Measurements from ENCODE around the gene EGFL7. TPM values are rescaled to one million over a fixed set of nuclear protein-coding genes. Genes with fewer than 3 reads are reported as not detected.
A peak's percentile ranks its signal among the peaks of the same experiment; 100 is the strongest.

EGFL7 gene
- total and polyA plus RNA-seq, 4 donors, result 128 to 379 (median 226) TPM

- no peak for TF ChIP-seq CTCF (IDR thresholded peaks at IDR 0.05; ENCODE audit: control extremely low read depth, extremely low read depth)
- H3K9ac ChIP-seq (ENCODE audit: insufficient read depth in 1 of 2, low read length in 2 of 2), result no peak overlapping the region
- 85 to 88% methylated on average over 46 of the region's 46 CpGs for WGBS, 2 donors
- H3K36me3 ChIP-seq (ENCODE audit: control insufficient read depth in 4 of 4, insufficient read depth in 4 of 4, low read length in 4 of 4), result no peaks in the 10 kb centered on the region
- no peak overlapping the region for H3K27ac ChIP-seq (ENCODE audit: low read depth in 1 of 2, low read length in 1 of 2)
- H3K27me3 ChIP-seq (ENCODE audit: control insufficient read depth in 3 of 3, insufficient read depth in 3 of 3, low read length in 2 of 3), result no peaks in the 10 kb centered on the region
- ATAC-seq (ENCODE audit: insufficient read depth, low FRiP score), result no peak
- H3K4me1 ChIP-seq (ENCODE audit: control insufficient read depth in 5 of 5, insufficient read depth in 5 of 5, low read length in 5 of 5), result peaks cover 0 to 21% (median 17%) of the 10 kb centered on the region in 5 donors
- H3K4me3 ChIP-seq, result no peak overlapping the region
- no peak for DNase-seq
- H3K9me3 ChIP-seq (ENCODE audit: control insufficient read depth in 4 of 4, insufficient read depth in 3 of 4, low read length in 3 of 4), result no peaks in the 10 kb centered on the region
Measured at GRCh38 chr9:136692185-136693134, 29.7 kb downstream of the EGFL7 start.

- H3K27me3 ChIP-seq (ENCODE audit: control insufficient read depth in 3 of 3, insufficient read depth in 3 of 3, low read length in 2 of 3), result no peaks in the 10 kb centered on the region
- peak overlapping the region in 1 of 2 donors; percentile 78 for H3K27ac ChIP-seq (ENCODE audit: low read depth in 1 of 2, low read length in 1 of 2)
- DNase-seq, result no peak
- TF ChIP-seq CTCF (IDR thresholded peaks at IDR 0.05; ENCODE audit: control extremely low read depth, extremely low read depth), result no peak
- H3K36me3 ChIP-seq (ENCODE audit: control insufficient read depth in 4 of 4, insufficient read depth in 4 of 4, low read length in 4 of 4), result no peaks in the 10 kb centered on the region
- WGBS, 2 donors, result 63 to 73% methylated on average over 14 of the region's 14 CpGs
- H3K9me3 ChIP-seq (ENCODE audit: control insufficient read depth in 4 of 4, insufficient read depth in 3 of 4, low read length in 3 of 4), result no peaks in the 10 kb centered on the region
- peaks cover 0 to 22% (median 15%) of the 10 kb centered on the region in 5 donors for H3K4me1 ChIP-seq (ENCODE audit: control insufficient read depth in 5 of 5, insufficient read depth in 5 of 5, low read length in 5 of 5)
- H3K4me3 ChIP-seq, result no peak overlapping the region
- no peak for ATAC-seq (ENCODE audit: insufficient read depth, low FRiP score)
- no peak overlapping the region for H3K9ac ChIP-seq (ENCODE audit: insufficient read depth in 1 of 2, low read length in 2 of 2)
Measured at GRCh38 chr9:136693135-136693489, 30.4 kb downstream of the EGFL7 start.

GRCh38 chr9:136693490-136694162 lies 30.9 kb downstream of the EGFL7 start:
- H3K4me1 ChIP-seq (ENCODE audit: control insufficient read depth in 5 of 5, insufficient read depth in 5 of 5, low read length in 5 of 5), result peaks cover 0 to 20% (median 11%) of the 10 kb centered on the region in 5 donors
- H3K9me3 ChIP-seq (ENCODE audit: control insufficient read depth in 4 of 4, insufficient read depth in 3 of 4, low read length in 3 of 4), result no peaks in the 10 kb centered on the region
- TF ChIP-seq CTCF (IDR thresholded peaks at IDR 0.05; ENCODE audit: control extremely low read depth, extremely low read depth), result no peak
- H3K36me3 ChIP-seq (ENCODE audit: control insufficient read depth in 4 of 4, insufficient read depth in 4 of 4, low read length in 4 of 4), result no peaks in the 10 kb centered on the region
- H3K9ac ChIP-seq (ENCODE audit: insufficient read depth in 1 of 2, low read length in 2 of 2), result no peak overlapping the region
- 55 to 70% methylated on average over 15 of the region's 15 CpGs for WGBS, 2 donors
- peaks cover 0 to 2% (median 0%) of the 10 kb centered on the region in 3 donors for H3K27me3 ChIP-seq (ENCODE audit: control insufficient read depth in 3 of 3, insufficient read depth in 3 of 3, low read length in 2 of 3)
- ATAC-seq (ENCODE audit: insufficient read depth, low FRiP score) (peak; percentile 65), DNase-seq (no peak)
- H3K27ac ChIP-seq (ENCODE audit: low read depth in 1 of 2, low read length in 1 of 2), result peak overlapping the region in 1 of 2 donors; percentile 78
- no peak overlapping the region for H3K4me3 ChIP-seq
